Measurements from ENCODE around the gene C2orf92. TPM values are rescaled to one million over a fixed set of nuclear protein-coding genes. Genes with fewer than 3 reads are reported as not detected.

Gene C2orf92
- total and polyA plus RNA-seq, 2 experiments from 2014 or later = 1.1 to 1.2 TPM

GRCh38 chr2:97749581-97749980 is 80.1 kb downstream of the C2orf92 start:
- Histone ChIP-seq H3K4me2 (ENCODE audit: unreplicated experiment) (no peak overlapping the region), H3K36me3 (ENCODE audit: low read depth) (no peaks in the 10 kb centered on the region), H3K9ac (no peak overlapping the region), H3K4me3 (no peak overlapping the region), H2AFZ (no peak overlapping the region), H3K4me1 (ENCODE audit: insufficient read depth) (peaks cover 22% of the 10 kb centered on the region), H4K20me1 (ENCODE audit: insufficient read depth) (no peaks in the 10 kb centered on the region), H3K9me3 (ENCODE audit: low read depth) (no peaks in the 10 kb centered on the region), H3F3A (ENCODE audit: insufficient read depth) (peaks cover 12% of the 10 kb centered on the region; the same call in 1 of the 2 replicates), H3K27me3 (replicated peaks; ENCODE audit: insufficient read depth) (no peaks in the 10 kb centered on the region), H3K9me2 (ENCODE audit: insufficient read depth) (no peaks in the 10 kb centered on the region), H3K79me2 (ENCODE audit: insufficient read depth) (no peaks in the 10 kb centered on the region), H3K27ac (no peak overlapping the region)
- TF ChIP-seq EZH2 (IDR thresholded peaks at IDR 0.05; ENCODE audit: insufficient read depth, poor library complexity, severe bottlenecking) (no peak), EZH2phosphoT487 (IDR thresholded peaks at IDR 0.05; ENCODE audit: insufficient read depth, low read depth) (no peak)
- in situ Hi-C loops (cut with MboI) = no loop called here
- WGBS, 2 experiments (ENCODE audit: low coverage in 1 of 2, low lambda C conversion rate in 2 of 2, missing lambda C conversion rate in 2 of 2) = 42 to 52% methylated on average over 4 to 5 of the region's 5 CpGs
- no peak for DNase-seq

GRCh38 chr2:97750017-97750416 is 80.5 kb downstream of the C2orf92 start:
- TF ChIP-seq EZH2 (IDR thresholded peaks at IDR 0.05; ENCODE audit: insufficient read depth, poor library complexity, severe bottlenecking) (no peak), EZH2phosphoT487 (IDR thresholded peaks at IDR 0.05; ENCODE audit: insufficient read depth, low read depth) (no peak)
- no peaks in the 10 kb centered on the region for H3K36me3 ChIP-seq (ENCODE audit: low read depth)
- in situ Hi-C loops (cut with MboI) = no loop called here
- no peaks in the 10 kb centered on the region for H3K79me2 ChIP-seq (ENCODE audit: insufficient read depth)
- no peaks in the 10 kb centered on the region for H3K9me3 ChIP-seq (ENCODE audit: low read depth)
- H3F3A ChIP-seq (ENCODE audit: insufficient read depth) = peaks cover 12% of the 10 kb centered on the region; the same call in 1 of the 2 replicates
- no peaks in the 10 kb centered on the region for H3K9me2 ChIP-seq (ENCODE audit: insufficient read depth)
- no peak for DNase-seq
- no peak overlapping the region for H3K4me2 ChIP-seq (ENCODE audit: unreplicated experiment)
- H3K27me3 ChIP-seq (replicated peaks; ENCODE audit: insufficient read depth) = no peaks in the 10 kb centered on the region
- no peak overlapping the region for H3K27ac ChIP-seq
- H3K9ac ChIP-seq = no peak overlapping the region
- peaks cover 22% of the 10 kb centered on the region for H3K4me1 ChIP-seq (ENCODE audit: insufficient read depth)
- no peak overlapping the region for H3K4me3 ChIP-seq
- WGBS, 2 experiments (ENCODE audit: low coverage in 1 of 2, low lambda C conversion rate in 2 of 2, missing lambda C conversion rate in 2 of 2) = 98% methylated on average over 4 of the region's 4 CpGs
- H2AFZ ChIP-seq = no peak overlapping the region
- H4K20me1 ChIP-seq (ENCODE audit: insufficient read depth) = no peaks in the 10 kb centered on the region

GRCh38 chr2:97751752-97752151 is 82.2 kb downstream of the C2orf92 start:
- in situ Hi-C loops (cut with MboI) = no loop called here

More at GRCh38 chr2:97751752-97752151, 82.2 kb downstream of the C2orf92 start:
- Histone ChIP-seq H3K9ac (no peak overlapping the region), H3K27me3 (replicated peaks; ENCODE audit: insufficient read depth) (no peaks in the 10 kb centered on the region), H4K20me1 (ENCODE audit: insufficient read depth) (no peaks in the 10 kb centered on the region), H3K4me2 (ENCODE audit: unreplicated experiment) (no peak overlapping the region), H3K9me2 (ENCODE audit: insufficient read depth) (no peaks in the 10 kb centered on the region), H3F3A (ENCODE audit: insufficient read depth) (peaks cover 11% of the 10 kb centered on the region; the same call in 1 of the 2 replicates), H3K36me3 (ENCODE audit: low read depth) (peaks cover 9% of the 10 kb centered on the region), H3K4me3 (no peak overlapping the region), H3K27ac (no peak overlapping the region), H2AFZ (no peak overlapping the region), H3K9me3 (ENCODE audit: low read depth) (no peaks in the 10 kb centered on the region), H3K4me1 (ENCODE audit: insufficient read depth) (peaks cover 22% of the 10 kb centered on the region), H3K79me2 (ENCODE audit: insufficient read depth) (no peaks in the 10 kb centered on the region)
- TF ChIP-seq EZH2phosphoT487 (IDR thresholded peaks at IDR 0.05; ENCODE audit: insufficient read depth, low read depth) (no peak), EZH2 (IDR thresholded peaks at IDR 0.05; ENCODE audit: insufficient read depth, poor library complexity, severe bottlenecking) (no peak)
- WGBS, 2 experiments (ENCODE audit: low coverage in 1 of 2, low lambda C conversion rate in 2 of 2, missing lambda C conversion rate in 2 of 2) = 48 to 57% methylated on average over 3 of the region's 3 CpGs
- DNase-seq = no peak

Small RNA genes lying within 50 kb of the gene (small RNA-seq; reads per million reads assigned to genes)
- gene RNU4-8P (ENCODE audit: low read depth, low replicate concordance) = 0.43 reads per million

Other genes starting within 250 kb of the C2orf92 start
- gene ANKRD36B, start 79.8 kb upstream of the C2orf92 start, total RNA-seq (2014; rRNA removed; shearing (Covaris generic)) = 5.4 and 15.7 TPM in 2 replicates
- gene ANKRD36B, start 79.8 kb upstream of the C2orf92 start, polyA plus RNA-seq (2016; fragmentation: Nextera tagmentation; extraction: Ambion mirVana) = 6.2 and 9.8 TPM in 2 replicates
- gene COX5B, start 23.7 kb upstream of the C2orf92 start, total RNA-seq (2014; rRNA removed; shearing (Covaris generic)) = 175 and 211 TPM in 2 replicates
- gene COX5B, start 23.7 kb upstream of the C2orf92 start, polyA plus RNA-seq (2016; fragmentation: Nextera tagmentation; extraction: Ambion mirVana) = 315 and 327 TPM in 2 replicates
- 63.6 and 65.8 TPM in 2 replicates for gene ACTR1B, start 5.7 kb upstream of the C2orf92 start, total RNA-seq (2014; rRNA removed; shearing (Covaris generic))
- gene ACTR1B, start 5.7 kb upstream of the C2orf92 start, polyA plus RNA-seq (2016; fragmentation: Nextera tagmentation; extraction: Ambion mirVana) = 53.4 and 55.9 TPM in 2 replicates
- gene ZAP70, start 43.9 kb downstream of the C2orf92 start, total RNA-seq (2014; rRNA removed; shearing (Covaris generic)) = not detected in 2 replicates
- gene ZAP70, start 43.9 kb downstream of the C2orf92 start, polyA plus RNA-seq (2016; fragmentation: Nextera tagmentation; extraction: Ambion mirVana) = not detected in 2 replicates

Data from GM23248 (cell line).